Measurements from ENCODE around the gene PIWIL4.

- TF ChIP-seq GATA3 (IDR thresholded peaks at IDR 0.05; ENCODE audit: low read depth, low read length) (no peak), GATA2 (IDR thresholded peaks at IDR 0.05; ENCODE audit: low read depth, low read length) (no peak)
These were observed 86.4 kb downstream of the PIWIL4 start for GRCh38 chr11:94653561-94653960.

Measured in SH-SY5Y (cell line).